ENCODE results near the gene CUL1.

Gene CUL1

GRCh38 chr7:148847815-148848734 is 149.4 kb downstream of the CUL1 start:
- FAIRE-seq: peak; percentile 70
- DNase-seq (ENCODE audit: insufficient read length, low spot score): no peak
- TF ChIP-seq, protein P1, sequence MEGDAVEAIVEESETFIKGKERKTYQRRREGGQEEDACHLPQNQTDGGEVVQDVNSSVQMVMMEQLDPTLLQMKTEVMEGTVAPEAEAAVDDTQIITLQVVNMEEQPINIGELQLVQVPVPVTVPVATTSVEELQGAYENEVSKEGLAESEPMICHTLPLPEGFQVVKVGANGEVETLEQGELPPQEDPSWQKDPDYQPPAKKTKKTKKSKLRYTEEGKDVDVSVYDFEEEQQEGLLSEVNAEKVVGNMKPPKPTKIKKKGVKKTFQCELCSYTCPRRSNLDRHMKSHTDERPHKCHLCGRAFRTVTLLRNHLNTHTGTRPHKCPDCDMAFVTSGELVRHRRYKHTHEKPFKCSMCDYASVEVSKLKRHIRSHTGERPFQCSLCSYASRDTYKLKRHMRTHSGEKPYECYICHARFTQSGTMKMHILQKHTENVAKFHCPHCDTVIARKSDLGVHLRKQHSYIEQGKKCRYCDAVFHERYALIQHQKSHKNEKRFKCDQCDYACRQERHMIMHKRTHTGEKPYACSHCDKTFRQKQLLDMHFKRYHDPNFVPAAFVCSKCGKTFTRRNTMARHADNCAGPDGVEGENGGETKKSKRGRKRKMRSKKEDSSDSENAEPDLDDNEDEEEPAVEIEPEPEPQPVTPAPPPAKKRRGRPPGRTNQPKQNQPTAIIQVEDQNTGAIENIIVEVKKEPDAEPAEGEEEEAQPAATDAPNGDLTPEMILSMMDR (IDR thresholded peaks at IDR 0.05; ENCODE audit: insufficient read depth, missing control alignments): no peak

DNA sequence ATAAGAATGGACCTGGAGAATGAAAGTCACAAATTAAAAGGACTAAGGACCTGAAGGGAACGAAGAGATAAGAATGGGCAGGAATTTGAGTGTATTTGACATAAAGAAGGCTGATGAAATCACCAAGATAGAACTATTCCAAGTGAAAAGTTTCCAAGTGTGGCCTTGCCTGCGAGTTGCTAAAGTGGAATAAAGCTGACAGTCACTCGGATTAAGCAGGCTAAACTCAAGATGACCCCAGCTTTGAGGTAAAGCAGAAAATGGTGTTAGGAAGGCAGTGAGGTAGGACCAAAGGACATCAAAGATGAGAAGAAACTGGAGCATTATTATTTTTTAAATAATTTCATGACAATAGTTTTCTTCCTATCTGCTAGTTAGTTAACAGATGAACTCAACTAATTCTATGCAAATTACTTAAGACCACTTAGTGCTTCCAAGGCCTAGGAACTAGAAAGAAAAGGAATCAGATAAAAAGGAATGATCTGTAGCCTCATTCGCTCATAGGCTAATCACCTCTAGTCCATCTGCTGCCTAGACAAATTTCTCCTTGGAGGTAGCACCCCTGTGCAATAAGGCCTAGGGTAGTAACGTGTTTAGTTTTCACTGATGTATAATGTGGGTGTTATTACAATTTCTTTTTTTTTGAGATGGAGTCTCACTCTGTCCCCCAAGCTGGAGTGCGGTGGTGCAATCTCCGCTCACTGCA is 150.8 kb downstream of the CUL1 start:
- TF ChIP-seq, protein P1 (IDR thresholded peaks at IDR 0.05; ENCODE audit: insufficient read depth, missing control alignments): no peak
- no peak for DNase-seq (ENCODE audit: insufficient read length, low spot score)
- FAIRE-seq: no peak

DNA sequence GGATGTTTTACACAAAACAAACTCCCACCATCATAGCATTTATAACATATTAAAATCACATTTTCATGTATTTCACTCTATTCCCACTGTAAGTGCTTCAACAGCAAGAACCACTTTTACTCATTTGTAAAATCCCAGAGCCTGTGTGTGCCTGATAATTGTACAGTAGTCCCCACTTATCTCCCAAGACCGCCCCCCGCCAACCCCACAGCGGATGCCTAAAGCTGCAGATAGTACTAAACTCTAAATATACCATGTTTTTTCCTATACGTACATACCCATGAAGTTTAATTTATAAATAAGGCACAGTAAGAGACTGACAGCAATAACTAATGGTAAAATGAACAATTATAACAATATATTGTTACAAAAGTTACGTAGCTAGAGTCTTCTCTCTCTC is 151.9 kb downstream of the CUL1 start:
- FAIRE-seq (no peak), DNase-seq (ENCODE audit: insufficient read length, low spot score) (no peak)
- TF ChIP-seq, protein P1 (IDR thresholded peaks at IDR 0.05; ENCODE audit: insufficient read depth, missing control alignments): no peak
